BLaER1 treated with 17β-estradiol and CSF1 and Interleukin-3, amounts not matched to agents 10 nM and 100 nM (cell line): ENCODE measurements around the gene LIM2.

Source experiments
- H3K27ac ChIP-seq, 11 experiments: shearing (Covaris generic); formaldehyde crosslinking; 2 replicates each; pipeline ENCODE4 v1.8.1; 2022
- H3K27me3 ChIP-seq, 11 experiments: shearing (Covaris generic); formaldehyde crosslinking; 2 replicates each; pipeline ENCODE4 v1.8.1; 2022
- H3K36me3 ChIP-seq, 11 experiments: shearing (Covaris generic); formaldehyde crosslinking; 2 replicates each; pipeline ENCODE4 v1.8.1; 2022
- H3K4me1 ChIP-seq, 10 experiments: shearing (Covaris generic); formaldehyde crosslinking; 2 replicates each; pipeline ENCODE4 v1.8.1; 2022
- H3K4me2 ChIP-seq, 11 experiments: shearing (Covaris generic); formaldehyde crosslinking; 2 replicates each; pipeline ENCODE4 v1.8.1; 2022
- H3K4me3 ChIP-seq, 10 experiments: shearing (Covaris generic); formaldehyde crosslinking; 2 replicates each; pipeline ENCODE4 v1.8.1; 2022
- H3K9ac ChIP-seq, 11 experiments: shearing (Covaris generic); formaldehyde crosslinking; 2 replicates each; pipeline ENCODE4 v1.8.1; 2022
- H3K9me3 ChIP-seq, 11 experiments: shearing (Covaris generic); formaldehyde crosslinking; replicated peaks in 1 of 11; 2 replicates each; pipeline ENCODE4 v1.8.1; 2022
- H4K20me1 ChIP-seq, 11 experiments: shearing (Covaris generic); formaldehyde crosslinking; 2 replicates each; pipeline ENCODE4 v1.8.1; 2022
- Cebpa-rat ChIP-seq, 11 experiments: shearing (Covaris generic); IDR thresholded peaks; 2 replicates each; pipeline ENCODE4 v1.8.1; 2022

Gene LIM2

DNA sequence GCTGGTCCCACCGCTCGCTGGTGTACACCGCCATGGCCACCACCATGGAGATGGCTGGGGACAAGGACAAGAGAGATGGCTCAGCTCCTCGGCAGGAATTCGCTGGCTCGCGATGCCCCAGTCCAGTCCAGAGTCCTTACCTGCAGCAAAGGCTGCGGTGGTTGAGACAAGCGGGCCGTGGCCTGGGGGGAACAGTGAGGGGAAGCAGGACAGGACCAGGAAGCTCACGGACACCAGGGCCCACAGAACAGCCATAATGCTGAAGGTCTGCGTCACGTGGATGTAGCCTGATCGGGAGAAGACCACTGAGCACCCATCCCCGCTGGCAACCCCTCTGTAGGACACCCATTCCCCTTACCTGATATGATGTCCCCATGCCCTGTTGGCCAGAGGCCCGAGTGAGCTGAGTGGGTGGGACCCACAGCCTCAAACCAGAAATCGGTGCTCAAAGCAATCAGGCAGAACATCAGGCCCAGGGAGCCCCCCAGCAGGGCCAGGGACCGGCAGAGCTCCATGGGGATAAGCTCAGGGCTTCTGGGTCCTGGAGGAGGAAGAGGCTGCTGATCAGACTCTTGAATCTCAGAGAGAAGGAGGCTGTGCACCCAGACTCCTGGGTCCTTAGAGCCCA is 15.6 kb downstream of the LIM2 start:
- H3K4me3 ChIP-seq = peak overlapping the region; percentile 16 to 87 (median 66); a peak in 19 of 20 replicates
- H3K27me3 ChIP-seq = no peaks in the 10 kb centered on the region
- H3K27ac ChIP-seq = peak overlapping the region; percentile 39 to 100 (median 98); a peak in 21 of 22 replicates
- no peak for TF ChIP-seq Cebpa-rat (IDR thresholded peaks at IDR 0.05)
- peak overlapping the region; percentile 78 to 100 (median 99) for H3K4me2 ChIP-seq
- H4K20me1 ChIP-seq = no peaks in the 10 kb centered on the region
- peaks cover 83 to 91% (median 88%) of the 10 kb centered on the region in 10 experiments for H3K4me1 ChIP-seq
- 0 out of 22 replicates have a peak, but pooled peaks cover 0 to 5% (median 0%) of the 10 kb centered on the region in 11 experiments for H3K36me3 ChIP-seq
- H3K9ac ChIP-seq = peak overlapping the region; percentile 67 to 96 (median 93)
- H3K9me3 ChIP-seq = 0 out of 22 replicates have a peak, but pooled peaks cover 0 to 5% (median 0%) of the 10 kb centered on the region in 11 experiments

DNA sequence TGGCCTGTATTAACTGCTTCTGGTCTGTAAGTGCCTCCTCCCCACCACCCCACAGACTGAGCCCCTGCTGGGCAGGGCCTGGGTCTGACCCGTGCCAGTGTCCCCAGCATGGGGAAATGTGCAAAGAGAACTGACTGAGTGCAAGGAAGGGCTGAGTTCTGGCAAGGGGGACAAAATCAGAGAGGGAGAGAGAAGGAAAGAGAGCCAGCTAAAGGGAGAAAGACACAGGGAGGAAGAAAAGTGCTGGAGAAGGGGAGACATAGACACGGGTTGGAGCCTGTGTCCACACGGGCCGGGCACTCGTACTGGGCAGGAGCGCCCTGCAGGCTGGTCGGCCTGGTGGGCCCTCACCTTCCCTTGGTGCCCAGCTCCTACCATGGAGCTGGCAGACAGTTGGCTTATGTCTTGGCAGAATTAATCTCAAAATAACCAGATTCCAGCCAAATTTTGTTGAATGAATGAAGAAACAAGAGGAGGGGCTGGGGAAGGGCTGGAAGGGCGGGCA is 16.5 kb downstream of the LIM2 start:
- Histone ChIP-seq H3K36me3 (0 out of 22 replicates have a peak, but pooled peaks cover 0 to 5% (median 0%) of the 10 kb centered on the region in 11 experiments), H3K9me3 (0 out of 22 replicates have a peak, but pooled peaks cover 0 to 5% (median 0%) of the 10 kb centered on the region in 11 experiments), H4K20me1 (no peaks in the 10 kb centered on the region), H3K27ac (peak overlapping the region in 10 of 11 experiments; percentile 76 to 100 (median 98); a peak in 19 of 22 replicates), H3K9ac (peak overlapping the region; percentile 17 to 96 (median 93); a peak in 20 of 22 replicates), H3K4me3 (peak overlapping the region in 9 of 10 experiments; percentile 41 to 87 (median 67); a peak in 19 of 20 replicates), H3K27me3 (no peaks in the 10 kb centered on the region), H3K4me1 (peaks cover 78 to 82% (median 80%) of the 10 kb centered on the region in 10 experiments), H3K4me2 (peak overlapping the region; percentile 78 to 100 (median 99))
- no peak for TF ChIP-seq Cebpa-rat (IDR thresholded peaks at IDR 0.05)

DNA sequence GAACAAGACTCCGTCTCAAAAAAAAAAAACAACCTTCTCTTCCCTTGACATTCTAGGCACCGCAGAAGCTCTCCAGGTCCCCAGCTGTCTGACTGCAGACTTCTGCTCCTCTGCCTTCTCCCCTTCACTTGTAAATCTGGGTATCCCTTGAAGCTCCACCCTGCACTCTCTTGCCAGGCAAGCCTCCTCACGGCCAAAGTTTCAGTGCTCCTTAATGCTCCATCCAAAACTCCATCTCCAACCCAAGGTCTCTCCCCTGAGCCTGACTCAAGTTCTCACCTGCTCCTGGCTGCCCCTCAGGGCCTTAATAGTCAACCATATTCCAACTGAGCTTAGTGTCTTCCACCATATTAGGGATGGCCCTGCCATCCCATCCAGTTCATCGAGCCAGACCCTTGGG is 17.5 kb downstream of the LIM2 start:
- Histone ChIP-seq H4K20me1 (no peaks in the 10 kb centered on the region), H3K4me2 (peak overlapping the region; percentile 78 to 100 (median 99)), H3K9ac (peak overlapping the region; percentile 17 to 96 (median 93); a peak in 15 of 22 replicates), H3K27me3 (no peaks in the 10 kb centered on the region), H3K27ac (peak overlapping the region in 10 of 11 experiments; percentile 36 to 100 (median 98); a peak in 17 of 22 replicates), H3K36me3 (0 out of 22 replicates have a peak, but pooled peaks cover 0 to 5% (median 0%) of the 10 kb centered on the region in 11 experiments), H3K4me3 (peak overlapping the region in 7 of 10 experiments; percentile 41 to 87 (median 72); a peak in 12 of 20 replicates), H3K9me3 (0 out of 22 replicates have a peak, but pooled peaks cover 0 to 5% (median 0%) of the 10 kb centered on the region in 11 experiments), H3K4me1 (peaks cover 70 to 78% (median 75%) of the 10 kb centered on the region in 10 experiments)
- TF ChIP-seq Cebpa-rat (IDR thresholded peaks at IDR 0.05) = no peak

DNA sequence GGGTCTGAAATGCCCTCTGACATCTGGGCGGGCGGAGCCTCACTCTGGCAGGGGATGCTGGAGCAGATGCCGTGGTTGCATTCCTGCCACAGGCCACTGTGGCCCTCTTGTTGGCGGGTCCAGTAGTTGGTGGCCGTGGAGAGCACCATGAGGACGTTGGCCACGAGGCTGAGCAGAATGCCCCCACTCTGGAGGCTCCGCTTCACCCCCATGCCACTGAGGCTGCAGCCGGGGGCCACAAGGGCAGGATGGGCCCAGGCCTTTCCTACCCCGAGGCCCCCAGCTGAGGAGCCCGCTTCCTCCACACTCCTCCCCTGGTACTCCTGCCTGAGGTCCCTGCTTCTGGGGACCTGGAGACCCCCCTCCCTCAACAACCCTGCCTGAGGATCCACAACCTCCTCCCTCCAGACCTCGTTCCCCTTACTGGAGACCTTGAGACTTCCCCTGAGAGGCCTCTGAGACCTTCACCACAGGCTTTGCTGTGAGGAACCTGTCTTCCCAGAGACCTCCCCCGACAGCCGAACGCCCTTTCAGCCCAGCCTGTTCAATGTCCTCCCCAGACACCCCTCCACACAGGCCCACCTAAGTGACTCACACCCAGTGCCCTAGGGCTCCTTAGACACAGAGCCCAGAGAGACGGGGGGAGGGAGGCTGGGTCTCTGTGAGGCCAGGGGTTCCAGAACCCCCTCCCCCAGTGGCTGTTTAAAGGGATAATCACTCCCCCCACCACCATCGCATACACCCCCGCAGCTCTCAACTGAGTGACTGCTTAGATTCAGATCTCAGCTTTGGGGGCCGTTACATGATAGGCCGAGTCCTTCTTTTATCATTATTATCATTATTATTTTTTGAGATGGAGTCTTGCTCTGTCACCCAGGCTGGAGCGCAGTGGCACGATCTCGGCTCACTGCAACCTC is 19.1 kb downstream of the LIM2 start, which contains the start of gene CLDND2:
Gene CLDND2, minus strand, starts transcription at position 638 of the 917 bp plus-strand sequence. Its CDS starts 426 bp downstream, at position 212.
- H3K27ac ChIP-seq = peak within 1 kb of the TSS; percentile 51 to 99 (median 93); a peak in 21 of 22 replicates
- peak within 1 kb of the TSS; percentile 95 to 100 (median 99) for H3K4me2 ChIP-seq
- no peaks in the 10 kb centered on the region for H3K9me3 ChIP-seq
- H3K36me3 ChIP-seq = 0 out of 22 replicates have a peak, but pooled peaks cover 0 to 5% (median 0%) of the 10 kb centered on the region in 11 experiments
- H3K27me3 ChIP-seq = no peaks in the 10 kb centered on the region
- peak within 1 kb of the TSS; percentile 76 to 97 (median 93) for H3K9ac ChIP-seq
- H3K4me1 ChIP-seq = peaks cover 73 to 78% (median 75%) of the 10 kb centered on the region in 10 experiments
- peak within 1 kb of the TSS; percentile 67 to 87 (median 80) for H3K4me3 ChIP-seq
- H4K20me1 ChIP-seq = no peaks in the 10 kb centered on the region; a peak in 2 of 22 replicates
- TF ChIP-seq Cebpa-rat (IDR thresholded peaks at IDR 0.05) = no peak

DNA sequence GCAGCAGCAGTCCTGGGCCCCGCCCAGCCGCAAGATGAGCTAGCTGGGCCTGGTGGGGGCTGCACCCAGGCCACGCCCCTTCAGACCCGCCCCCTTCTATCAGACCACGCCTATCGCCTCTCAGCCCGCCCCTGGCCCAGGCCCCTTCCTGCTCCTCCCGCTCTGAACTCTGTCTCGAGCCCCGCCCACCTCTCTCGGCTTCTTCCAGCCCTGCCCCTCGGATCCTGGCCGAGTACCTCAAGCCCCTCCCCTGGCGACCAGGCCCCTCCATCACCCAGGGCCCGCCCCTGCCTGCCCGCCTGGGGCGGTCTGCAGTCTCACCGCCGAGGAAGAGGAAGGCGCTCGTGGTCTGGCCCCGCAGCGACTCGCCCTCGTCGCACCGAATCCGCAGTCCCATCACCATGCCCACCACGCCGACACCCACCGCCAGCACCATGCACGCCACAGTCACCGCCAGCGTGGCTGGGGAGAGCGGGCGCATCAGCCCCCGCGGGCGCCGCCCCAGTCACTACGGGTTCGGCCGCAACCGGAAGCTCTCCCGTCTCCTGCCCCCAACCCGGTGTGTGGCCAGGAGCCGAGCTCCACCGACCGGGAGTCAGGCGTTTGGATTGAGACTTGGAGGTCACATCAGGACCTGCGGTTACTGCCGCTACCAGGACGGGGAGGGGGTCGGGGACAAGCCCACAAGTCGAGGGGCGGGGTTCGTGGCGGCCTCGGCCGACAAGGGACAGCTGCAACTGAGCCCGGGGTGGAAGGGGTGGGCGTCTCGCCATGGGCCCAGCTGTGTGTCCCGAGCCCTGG is 20.0 kb downstream of the LIM2 start:
- TF ChIP-seq Cebpa-rat (IDR thresholded peaks at IDR 0.05) = no peak
- Histone ChIP-seq H3K27me3 (no peaks in the 10 kb centered on the region), H3K36me3 (0 out of 22 replicates have a peak, but pooled peaks cover 0 to 5% (median 0%) of the 10 kb centered on the region in 11 experiments), H4K20me1 (peaks cover 0 to 4% (median 0%) of the 10 kb centered on the region in 11 experiments; a peak in 2 of 22 replicates), H3K4me2 (peak overlapping the region; percentile 95 to 100 (median 99)), H3K9me3 (no peaks in the 10 kb centered on the region), H3K4me1 (peaks cover 72 to 77% (median 74%) of the 10 kb centered on the region in 10 experiments), H3K27ac (peak overlapping the region; percentile 65 to 99 (median 93); a peak in 21 of 22 replicates), H3K9ac (peak overlapping the region; percentile 78 to 97 (median 93)), H3K4me3 (peak overlapping the region; percentile 67 to 87 (median 80))

DNA sequence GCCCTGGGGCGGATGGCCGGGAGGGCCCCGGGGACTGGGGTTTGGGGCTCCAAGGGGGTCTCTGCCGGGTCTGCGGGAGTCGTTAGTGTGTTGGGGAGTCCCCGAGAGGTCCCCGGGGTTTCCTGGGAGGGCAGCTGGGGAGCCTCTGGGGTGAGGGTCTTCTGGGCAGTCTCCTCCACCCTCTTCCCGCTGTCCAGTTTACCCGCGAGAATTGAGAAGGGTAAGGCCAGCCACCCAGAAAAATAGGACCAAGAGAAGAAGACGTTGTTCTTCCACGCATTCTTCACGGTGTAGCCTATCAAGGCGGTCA is 20.6 kb downstream of the LIM2 start:
- Histone ChIP-seq H3K4me2 (peak overlapping the region; percentile 89 to 100 (median 98)), H3K9ac (peak overlapping the region; percentile 78 to 97 (median 93)), H4K20me1 (peaks cover 0 to 6% (median 0%) of the 10 kb centered on the region in 11 experiments; a peak in 3 of 22 replicates), H3K4me1 (peaks cover 73 to 78% (median 75%) of the 10 kb centered on the region in 10 experiments), H3K27ac (peak overlapping the region; percentile 65 to 99 (median 93)), H3K27me3 (no peaks in the 10 kb centered on the region), H3K9me3 (no peaks in the 10 kb centered on the region), H3K36me3 (0 out of 22 replicates have a peak, but pooled peaks cover 0 to 5% (median 0%) of the 10 kb centered on the region in 11 experiments), H3K4me3 (peak overlapping the region; percentile 67 to 87 (median 80))
- no peak for TF ChIP-seq Cebpa-rat (IDR thresholded peaks at IDR 0.05)

DNA sequence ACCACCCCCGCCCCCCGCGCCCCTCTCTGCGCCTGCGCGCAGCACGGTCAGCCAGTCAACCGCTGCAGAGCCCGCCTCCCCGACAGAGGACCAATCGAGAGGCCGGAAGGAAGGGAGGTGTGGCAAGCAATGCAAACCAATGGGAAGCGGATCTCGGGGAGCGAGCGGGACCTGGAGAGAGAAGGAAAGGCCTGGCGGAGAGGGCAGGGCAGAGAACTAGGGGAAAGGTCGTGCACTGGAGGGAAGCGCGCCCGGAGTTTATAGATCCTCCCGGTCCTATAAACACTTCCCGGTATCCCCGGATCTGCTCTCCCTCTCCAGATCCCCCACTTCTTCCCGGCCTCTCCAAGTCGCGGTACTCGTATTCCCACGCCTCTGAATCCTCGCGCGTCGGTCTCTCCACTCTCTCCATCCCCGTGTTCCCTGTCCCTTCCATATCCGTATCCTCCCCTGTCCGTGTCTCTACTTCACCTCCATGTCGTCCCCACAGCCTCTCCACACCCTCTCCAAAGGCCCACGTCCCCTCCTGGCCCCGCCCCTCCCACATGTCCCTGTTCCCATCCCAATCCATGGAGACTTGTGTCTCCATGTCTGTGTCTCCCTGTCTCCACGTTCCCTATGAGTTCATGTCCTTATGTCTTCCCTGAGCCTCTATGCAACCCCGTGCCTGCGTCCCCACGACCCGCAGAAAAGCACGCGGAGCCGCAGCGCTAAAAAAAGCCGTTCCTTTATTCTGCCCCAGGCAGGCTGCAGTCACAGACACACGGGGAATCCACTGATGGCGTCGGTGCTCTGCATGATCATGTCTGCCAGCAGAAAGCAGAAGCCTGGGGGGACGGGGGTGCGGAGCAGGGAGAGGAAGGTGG is 21.2 kb downstream of the LIM2 start:
- Histone ChIP-seq H3K4me1 (peaks cover 71 to 77% (median 75%) of the 10 kb centered on the region in 10 experiments), H3K27ac (peak overlapping the region; percentile 65 to 99 (median 95)), H3K9ac (peak overlapping the region; percentile 86 to 97 (median 93))

More for the DNA sequence above, 21.2 kb downstream of the LIM2 start:
- Histone ChIP-seq H4K20me1 (peaks cover 0 to 6% (median 0%) of the 10 kb centered on the region in 11 experiments; a peak in 3 of 22 replicates), H3K27me3 (no peaks in the 10 kb centered on the region), H3K4me3 (peak overlapping the region; percentile 67 to 87 (median 80)), H3K9me3 (no peaks in the 10 kb centered on the region), H3K36me3 (0 out of 22 replicates have a peak, but pooled peaks cover 0 to 5% (median 0%) of the 10 kb centered on the region in 11 experiments), H3K4me2 (peak overlapping the region; percentile 89 to 100 (median 98))
- no peak for TF ChIP-seq Cebpa-rat (IDR thresholded peaks at IDR 0.05)
